Mucosa of descending colon (tissue), 3 donors: ENCODE measurements around the gene NISCH. TPM values are rescaled to one million over a fixed set of nuclear protein-coding genes. Genes with fewer than 3 reads are reported as not detected.
A peak's percentile ranks its signal among the peaks of the same experiment; 100 is the strongest.

ENCODE experiments used
- ATAC-seq: fragments of 200-7000 bp; cut with Tn5 transposase; one replicate; pipeline ENCODE4 v1.9.1; 2020; ENCODE audit warnings: mild to moderate bottlenecking, moderate library complexity
- DNase-seq, 3 donors: peaks; one replicate each; pipeline ENCODE4 v3.0.0-alpha.2; 2020
- H3K36me3 ChIP-seq: fragments of 200-600 bp; one replicate; pipeline ENCODE4 v1.8.0; 2021; ENCODE audit warnings: low read depth, mild to moderate bottlenecking
- H3K4me1 ChIP-seq: fragments of 200-600 bp; one replicate; pipeline ENCODE4 v1.8.0; 2021; ENCODE audit warnings: low read depth, mild to moderate bottlenecking
- H3K4me3 ChIP-seq: fragments of 200-600 bp; one replicate; pipeline ENCODE4 v1.8.0; 2021; ENCODE audit warnings: mild to moderate bottlenecking
- H3K9me3 ChIP-seq: fragments of 200-600 bp; one replicate; pipeline ENCODE4 v1.8.0; 2021; ENCODE audit warnings: mild to moderate bottlenecking
- intact Hi-C, 2 donors: fragments of 100-400 bp; cut with DNase I in 1 of 2; cut with micrococcal nuclease in 1 of 2; formaldehyde crosslinking; loops; one replicate each; pipeline versions ENCODE4 v1.11.0 to v1.11.1; 2022; cut with DNase I, micrococcal nuclease
- total RNA-seq, 3 donors: library from RNA; stranded (reverse); fragmentation: NEBNext Ultra II Directional in 2 of 3; extraction: Animal tissue kit (Norgen Biotek cat#: 25700) in 2 of 3; gene quantifications; one replicate each; pipeline versions ENCODE4 v1.2.1 to v1.2.4, GENCODE V29; 2021 to 2023
- TF ChIP-seq, protein P1 (sequence below): fragments of 200-600 bp; IDR thresholded peaks from one replicate; pipeline ENCODE4 v1.8.0; 2022; ENCODE audit warnings: antibody characterized with exemption, mild to moderate bottlenecking
- donor health status: DM: no; HTN: no; CAD: no; lungs with moderate emphysema.
- donor health status: DM: no; HTN: no; CAD: no.
- donor health status: DM: no; HTN: yes; CAD: no.

NISCH gene
- total RNA-seq, 3 donors from 2014 or later, result 57.6 to 91.0 (median 72.1) TPM

DNA sequence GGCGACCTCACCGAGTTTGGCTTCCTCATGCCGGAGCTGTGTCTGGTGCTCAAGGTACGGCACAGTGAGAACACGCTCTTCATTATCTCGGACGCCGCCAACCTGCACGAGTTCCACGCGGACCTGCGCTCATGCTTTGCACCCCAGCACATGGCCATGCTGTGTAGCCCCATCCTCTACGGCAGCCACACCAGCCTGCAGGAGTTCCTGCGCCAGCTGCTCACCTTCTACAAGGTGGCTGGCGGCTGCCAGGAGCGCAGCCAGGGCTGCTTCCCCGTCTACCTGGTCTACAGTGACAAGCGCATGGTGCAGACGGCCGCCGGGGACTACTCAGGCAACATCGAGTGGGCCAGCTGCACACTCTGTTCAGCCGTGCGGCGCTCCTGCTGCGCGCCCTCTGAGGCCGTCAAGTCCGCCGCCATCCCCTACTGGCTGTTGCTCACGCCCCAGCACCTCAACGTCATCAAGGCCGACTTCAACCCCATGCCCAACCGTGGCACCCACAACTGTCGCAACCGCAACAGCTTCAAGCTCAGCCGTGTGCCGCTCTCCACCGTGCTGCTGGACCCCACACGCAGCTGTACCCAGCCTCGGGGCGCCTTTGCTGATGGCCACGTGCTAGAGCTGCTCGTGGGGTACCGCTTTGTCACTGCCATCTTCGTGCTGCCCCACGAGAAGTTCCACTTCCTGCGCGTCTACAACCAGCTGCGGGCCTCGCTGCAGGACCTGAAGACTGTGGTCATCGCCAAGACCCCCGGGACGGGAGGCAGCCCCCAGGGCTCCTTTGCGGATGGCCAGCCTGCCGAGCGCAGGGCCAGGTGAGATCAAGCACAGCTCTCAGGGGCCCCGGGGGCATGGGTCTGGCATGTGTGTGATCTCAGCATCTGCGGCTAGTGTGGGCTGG, 32.6 kb downstream of the NISCH start:
- Histone ChIP-seq H3K4me3 (no peak overlapping the region), H3K9me3 (no peaks in the 10 kb centered on the region), H3K36me3 (no peaks in the 10 kb centered on the region), H3K4me1 (no peaks in the 10 kb centered on the region)
- DNase-seq (no peak), ATAC-seq (no peak)
- TF ChIP-seq, protein P1, sequence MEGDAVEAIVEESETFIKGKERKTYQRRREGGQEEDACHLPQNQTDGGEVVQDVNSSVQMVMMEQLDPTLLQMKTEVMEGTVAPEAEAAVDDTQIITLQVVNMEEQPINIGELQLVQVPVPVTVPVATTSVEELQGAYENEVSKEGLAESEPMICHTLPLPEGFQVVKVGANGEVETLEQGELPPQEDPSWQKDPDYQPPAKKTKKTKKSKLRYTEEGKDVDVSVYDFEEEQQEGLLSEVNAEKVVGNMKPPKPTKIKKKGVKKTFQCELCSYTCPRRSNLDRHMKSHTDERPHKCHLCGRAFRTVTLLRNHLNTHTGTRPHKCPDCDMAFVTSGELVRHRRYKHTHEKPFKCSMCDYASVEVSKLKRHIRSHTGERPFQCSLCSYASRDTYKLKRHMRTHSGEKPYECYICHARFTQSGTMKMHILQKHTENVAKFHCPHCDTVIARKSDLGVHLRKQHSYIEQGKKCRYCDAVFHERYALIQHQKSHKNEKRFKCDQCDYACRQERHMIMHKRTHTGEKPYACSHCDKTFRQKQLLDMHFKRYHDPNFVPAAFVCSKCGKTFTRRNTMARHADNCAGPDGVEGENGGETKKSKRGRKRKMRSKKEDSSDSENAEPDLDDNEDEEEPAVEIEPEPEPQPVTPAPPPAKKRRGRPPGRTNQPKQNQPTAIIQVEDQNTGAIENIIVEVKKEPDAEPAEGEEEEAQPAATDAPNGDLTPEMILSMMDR, result no peak
- intact Hi-C loops, result no loop called here

DNA sequence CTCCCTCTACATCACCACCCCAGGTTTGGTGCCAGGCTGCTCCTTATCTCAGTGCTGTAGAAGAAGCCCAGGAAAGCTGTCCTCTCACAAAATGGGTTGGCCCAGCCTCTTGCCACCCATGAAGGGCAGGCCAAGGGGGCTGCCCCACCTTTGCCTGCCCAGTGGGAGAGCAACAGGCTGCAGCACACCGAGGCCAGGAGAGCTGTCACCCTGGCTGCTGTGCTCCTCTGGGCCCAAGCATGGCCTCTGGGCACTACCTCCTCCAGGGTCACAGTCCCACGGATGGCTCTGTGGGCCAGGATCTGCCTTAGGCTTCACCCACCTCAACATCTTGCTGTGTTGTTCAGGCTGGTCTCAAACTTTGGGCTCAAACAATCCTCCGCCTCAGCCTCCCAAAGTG, 33.3 kb downstream of the NISCH start:
- TF ChIP-seq, protein P1, result no peak
- H3K9me3 ChIP-seq, result no peaks in the 10 kb centered on the region
- H3K4me1 ChIP-seq, result no peaks in the 10 kb centered on the region
- intact Hi-C loops, result no loop called here
- DNase-seq, result no peak
- H3K36me3 ChIP-seq, result no peaks in the 10 kb centered on the region
- no peak for ATAC-seq
- H3K4me3 ChIP-seq, result no peak overlapping the region

DNA sequence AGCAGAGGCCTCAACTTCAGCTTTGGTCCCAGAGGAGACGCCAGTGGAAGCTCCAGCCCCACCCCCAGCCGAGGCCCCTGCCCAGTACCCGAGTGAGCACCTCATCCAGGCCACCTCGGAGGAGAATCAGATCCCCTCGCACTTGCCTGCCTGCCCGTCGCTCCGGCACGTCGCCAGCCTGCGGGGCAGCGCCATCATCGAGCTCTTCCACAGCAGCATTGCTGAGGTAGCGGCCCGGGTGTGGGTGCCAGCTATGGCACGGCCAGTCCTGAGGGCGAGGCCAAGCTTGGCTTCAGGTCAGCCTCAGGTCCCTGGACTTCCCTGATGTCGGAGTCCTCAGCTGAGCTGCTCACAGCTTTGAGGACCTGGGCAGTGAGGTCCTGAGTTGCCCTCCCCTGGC, 34.0 kb downstream of the NISCH start:
- Histone ChIP-seq H3K36me3 (no peaks in the 10 kb centered on the region), H3K9me3 (no peaks in the 10 kb centered on the region), H3K4me3 (no peak overlapping the region), H3K4me1 (no peaks in the 10 kb centered on the region)
- intact Hi-C loops, result no loop called here
- ATAC-seq (no peak), DNase-seq (no peak)
- TF ChIP-seq, protein P1, result no peak

DNA sequence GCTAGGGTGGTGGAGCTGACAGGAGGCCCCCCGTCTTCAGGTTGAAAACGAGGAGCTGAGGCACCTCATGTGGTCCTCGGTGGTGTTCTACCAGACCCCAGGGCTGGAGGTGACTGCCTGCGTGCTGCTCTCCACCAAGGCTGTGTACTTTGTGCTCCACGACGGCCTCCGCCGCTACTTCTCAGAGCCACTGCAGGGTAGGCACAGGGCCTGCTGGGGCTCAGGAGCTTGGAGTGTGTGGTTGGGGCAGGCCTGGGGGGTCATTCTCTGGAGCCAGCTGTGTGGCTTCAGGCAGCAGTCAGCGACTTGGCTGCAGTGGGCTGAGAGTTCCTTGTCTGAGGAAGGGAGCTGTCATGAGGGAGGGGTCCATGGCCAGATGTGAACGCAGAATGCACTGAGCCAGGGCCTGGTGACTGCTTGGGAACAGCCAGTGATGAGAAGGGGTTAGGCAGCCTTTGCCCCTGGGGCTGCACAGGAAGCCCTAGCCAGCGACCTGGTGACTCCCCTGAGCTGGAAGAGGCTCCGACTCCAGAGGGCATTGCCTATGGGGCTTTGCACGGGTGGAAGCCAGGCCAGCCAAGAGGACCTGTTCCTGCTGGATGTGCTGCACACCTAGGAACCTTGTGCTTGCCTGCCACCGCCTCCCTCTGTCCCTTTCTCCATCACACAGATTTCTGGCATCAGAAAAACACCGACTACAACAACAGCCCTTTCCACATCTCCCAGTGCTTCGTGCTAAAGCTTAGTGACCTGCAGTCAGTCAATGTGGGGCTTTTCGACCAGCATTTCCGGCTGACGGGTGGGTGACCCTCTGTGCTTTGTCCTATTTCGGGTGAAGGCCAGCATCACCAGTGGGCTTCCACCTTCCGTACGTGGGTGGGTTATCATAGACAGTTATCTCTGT, 34.9 kb downstream of the NISCH start:
- Histone ChIP-seq H3K36me3 (no peaks in the 10 kb centered on the region), H3K4me3 (no peak overlapping the region), H3K9me3 (no peaks in the 10 kb centered on the region), H3K4me1 (no peaks in the 10 kb centered on the region)
- intact Hi-C loops, result no loop called here
- TF ChIP-seq, protein P1, result no peak
- ATAC-seq, result no peak
- DNase-seq, result no peak

DNA sequence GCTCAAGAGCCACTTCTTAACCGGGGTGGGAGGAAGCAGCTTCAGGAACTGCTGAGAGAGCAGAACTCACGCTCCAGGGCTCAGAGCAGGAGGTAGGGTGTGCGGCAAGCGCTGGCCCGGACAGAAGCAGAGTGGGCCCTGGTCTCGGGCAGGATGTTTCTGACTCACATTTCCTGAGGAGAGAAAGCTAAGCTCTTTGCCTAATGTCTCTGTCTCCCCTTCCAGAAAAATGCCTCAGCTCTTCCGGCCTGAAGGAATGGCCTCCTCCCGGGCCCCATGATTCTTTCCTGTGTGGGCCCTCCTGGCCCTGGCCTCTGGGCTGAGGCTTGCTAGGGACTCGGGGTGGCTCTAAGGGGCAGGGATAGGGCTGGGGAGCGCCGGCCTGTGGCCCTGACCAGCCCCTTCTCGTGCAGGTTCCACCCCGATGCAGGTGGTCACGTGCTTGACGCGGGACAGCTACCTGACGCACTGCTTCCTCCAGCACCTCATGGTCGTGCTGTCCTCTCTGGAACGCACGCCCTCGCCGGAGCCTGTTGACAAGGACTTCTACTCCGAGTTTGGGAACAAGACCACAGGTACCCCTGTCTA, 35.6 kb downstream of the NISCH start:
- peak; percentile 20 for ATAC-seq
- intact Hi-C loops, result no loop called here
- Histone ChIP-seq H3K4me1 (no peaks in the 10 kb centered on the region), H3K36me3 (no peaks in the 10 kb centered on the region), H3K4me3 (no peak overlapping the region), H3K9me3 (no peaks in the 10 kb centered on the region)
- peak in 1 of 3 donors; percentile 16 for DNase-seq
- TF ChIP-seq, protein P1, result no peak
